Activated CD4-positive, alpha-beta memory T cell treated with anti-CD3 and anti-CD28 coated beads for 36 hours (primary cell): ENCODE measurements around the gene BCL10. TPM values are rescaled to one million over a fixed set of nuclear protein-coding genes. Genes with fewer than 3 reads are reported as not detected.
A peak's percentile ranks its signal among the peaks of the same experiment; 100 is the strongest.

Experiments used
- CTCF ChIA-PET: fragments of 350-600 bp; sonication (Branson Sonifier 250); formaldehyde crosslinking; loops from one replicate; lab custom pipeline; 2021; ENCODE audit warnings: antibody characterized with exemption, inconsistent platforms; lab: Charles Lee
- POLR2A ChIA-PET: fragments of 350-600 bp; sonication (Branson Sonifier 250); formaldehyde crosslinking; loops from one replicate; lab custom pipeline; 2021; ENCODE audit warnings: antibody characterized with exemption; lab: Charles Lee
- DNase-seq: peaks from one replicate; pipeline ENCODE4 v3.0.0-alpha.2; 2020
- H3K27ac Mint-ChIP-seq: one replicate; pipeline ENCODE4 v1.8.0; 2021; ENCODE audit warnings: mixed read lengths
- H3K27me3 Mint-ChIP-seq: one replicate; pipeline ENCODE4 v1.8.0; 2021; ENCODE audit warnings: mixed read lengths
- H3K36me3 Mint-ChIP-seq: one replicate; pipeline ENCODE4 v1.8.0; 2021; ENCODE audit warnings: mixed read lengths
- H3K4me1 Mint-ChIP-seq: one replicate; pipeline ENCODE4 v1.8.0; 2021; ENCODE audit warnings: low read depth, mixed read lengths
- H3K4me3 Mint-ChIP-seq: one replicate; pipeline ENCODE4 v1.8.0; 2021; ENCODE audit warnings: mild to moderate bottlenecking, mixed read lengths
- H3K9me3 Mint-ChIP-seq: one replicate; pipeline ENCODE4 v1.8.0; 2021; ENCODE audit warnings: mixed read lengths
- intact Hi-C: fragments of 100-400 bp; cut with micrococcal nuclease; formaldehyde crosslinking; loops from one replicate; pipeline ENCODE4 v1.15.1; 2023
- total RNA-seq, 2 experiments: library from RNA; stranded (reverse); gene quantifications; one replicate each; pipeline ENCODE4 v1.2.3, GENCODE V29; 2021

Gene BCL10
- total RNA-seq, 2 experiments from 2014 or later, result 31.1 to 31.5 TPM

DNA sequence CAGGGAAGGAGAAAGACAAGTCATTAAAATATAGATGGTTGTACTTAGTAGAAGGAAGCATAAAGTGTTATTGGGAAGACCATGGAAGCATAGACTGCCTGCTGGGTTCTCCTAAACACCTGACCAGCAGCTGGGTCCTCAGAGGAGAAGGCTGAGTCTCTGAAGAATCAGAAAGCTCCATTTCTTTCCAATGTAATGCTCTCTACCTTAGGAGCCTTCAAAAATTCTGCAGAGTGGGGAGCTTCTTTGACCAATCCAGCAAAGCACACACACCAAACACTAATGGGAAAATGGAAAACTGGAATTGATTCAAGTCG, 21.1 kb upstream of the BCL10 start:
- Mint-ChIP-seq H3K9me3 (no peaks in the 10 kb centered on the region), H3K36me3 (no peaks in the 10 kb centered on the region), H3K4me1 (peaks cover 27% of the 10 kb centered on the region), H3K27ac (no peak overlapping the region), H3K27me3 (peaks cover 36% of the 10 kb centered on the region), H3K4me3 (no peak overlapping the region)
- no peak for DNase-seq
- CTCF ChIA-PET, result interaction anchor here (0.7 to 1.6 kb wide), 4 partner anchors 11 to 43 kb away, joined by 4 to 7 read pairs (median 6); no protein-coding TSS in a partner anchor
- POLR2A ChIA-PET, result interaction anchor here (1.0 to 1.7 kb wide), 2 partner anchors 21 to 27 kb away, joined by 3 to 13 read pairs; partner anchors contain the start of gene BCL10
- intact Hi-C loops, result loop anchor here (5.0 kb wide), 2 partner anchors 300 to 435 kb away; partner anchors contain the start of gene MCOLN2

GRCh38 chr1:85296980-85297379, 20.5 kb upstream of the BCL10 start:
- no peak for DNase-seq
- CTCF ChIA-PET, result interaction anchor here (0.7 to 1.6 kb wide), 3 partner anchors 21 to 42 kb away, joined by 4 to 7 read pairs (median 7); no protein-coding TSS in a partner anchor
- Mint-ChIP-seq H3K9me3 (no peaks in the 10 kb centered on the region), H3K27me3 (peaks cover 33% of the 10 kb centered on the region), H3K4me3 (no peak overlapping the region), H3K4me1 (peaks cover 27% of the 10 kb centered on the region), H3K27ac (no peak overlapping the region), H3K36me3 (no peaks in the 10 kb centered on the region)
- intact Hi-C loops, result loop anchor here (5.0 kb wide), 2 partner anchors 300 to 435 kb away; partner anchors contain the start of gene MCOLN2
- POLR2A ChIA-PET, result interaction anchor here (1.7 kb wide), 1 partner anchor 21 kb away, joined by 13 read pairs; the partner anchor contains the start of gene BCL10

DNA sequence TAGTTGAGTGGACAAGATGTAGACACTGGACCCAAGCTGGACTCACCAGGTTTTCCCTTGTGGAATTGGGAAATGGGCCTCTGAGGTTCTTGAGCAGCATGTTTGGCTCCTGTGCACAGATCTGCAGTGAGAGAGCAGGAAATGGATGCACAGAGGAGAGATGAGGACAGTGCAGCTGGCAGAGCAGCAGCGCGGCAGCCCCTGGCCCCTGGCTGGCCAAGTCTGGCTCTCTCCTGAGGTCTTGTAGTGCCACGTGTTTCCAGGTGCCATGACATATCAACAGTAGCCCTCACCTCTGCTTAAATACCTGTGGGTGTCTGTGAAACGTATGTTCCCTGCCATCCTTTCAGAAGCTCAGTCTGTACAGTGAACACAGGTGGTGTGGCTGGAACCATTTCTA, 19.2 kb upstream of the BCL10 start:
- H3K27ac Mint-ChIP-seq, result no peak overlapping the region
- intact Hi-C loops, result loop anchor here (5.0 kb wide), 2 partner anchors 298 to 433 kb away; partner anchors contain the start of gene MCOLN2
- H3K27me3 Mint-ChIP-seq, result peaks cover 27% of the 10 kb centered on the region
- no peaks in the 10 kb centered on the region for H3K36me3 Mint-ChIP-seq
- POLR2A ChIA-PET, result no interaction called here
- no peaks in the 10 kb centered on the region for H3K9me3 Mint-ChIP-seq
- peaks cover 27% of the 10 kb centered on the region for H3K4me1 Mint-ChIP-seq
- DNase-seq, result no peak
- H3K4me3 Mint-ChIP-seq, result no peak overlapping the region
- CTCF ChIA-PET, result no interaction called here

DNA sequence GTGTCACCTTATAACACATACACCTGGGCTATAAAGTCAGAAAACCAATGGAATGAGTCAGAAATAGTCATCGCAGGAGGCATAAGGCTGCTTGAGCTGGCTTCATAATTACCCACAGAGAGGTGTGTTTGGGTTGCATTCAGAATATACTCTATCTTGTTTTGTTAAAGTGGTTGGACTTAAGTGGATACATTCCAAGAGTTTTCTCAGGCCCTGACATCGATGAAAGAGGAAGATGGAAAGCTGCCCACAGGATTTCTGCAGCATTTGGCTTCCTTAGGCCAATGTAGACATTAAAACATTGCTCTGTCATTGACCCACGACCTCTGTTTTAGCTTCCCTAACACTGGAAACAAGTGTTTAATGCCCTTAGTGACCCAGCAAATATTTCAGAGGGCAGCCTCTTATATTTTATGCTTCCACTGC, 18.6 kb upstream of the BCL10 start:
- DNase-seq, result no peak
- Mint-ChIP-seq H3K4me3 (no peak overlapping the region), H3K9me3 (no peaks in the 10 kb centered on the region), H3K27me3 (peaks cover 22% of the 10 kb centered on the region), H3K4me1 (peaks cover 32% of the 10 kb centered on the region), H3K27ac (no peak overlapping the region), H3K36me3 (no peaks in the 10 kb centered on the region)
- ChIA-PET CTCF (interaction anchor here (1.0 kb wide), 1 partner anchor 34 kb away, joined by 3 read pairs; no protein-coding TSS in a partner anchor), POLR2A (no interaction called here)
- intact Hi-C loops, result loop anchor here (5.0 kb wide), 2 partner anchors 298 to 433 kb away; partner anchors contain the start of gene MCOLN2

DNA sequence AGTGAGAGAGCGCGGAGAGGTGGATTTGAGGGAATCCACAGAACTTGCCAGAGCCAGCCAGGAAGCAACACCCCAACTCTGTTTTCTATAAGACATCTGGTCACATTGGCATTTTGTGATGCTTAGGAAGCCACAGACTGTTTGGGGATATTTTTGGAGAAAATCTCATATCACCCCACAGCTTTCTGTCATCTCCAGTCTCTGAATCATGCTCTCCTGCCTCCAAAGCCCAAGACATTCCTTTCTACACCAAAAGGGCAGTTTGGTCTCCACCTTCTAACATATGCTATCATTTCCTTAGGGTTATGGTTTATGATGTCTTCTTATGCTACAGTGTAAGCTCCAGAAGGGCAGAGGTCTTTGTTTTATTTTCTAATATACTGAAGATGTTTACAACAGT, 14.4 kb upstream of the BCL10 start:
- intact Hi-C loops, result no loop called here
- peaks cover 15% of the 10 kb centered on the region for H3K4me1 Mint-ChIP-seq
- peaks cover 19% of the 10 kb centered on the region for H3K27me3 Mint-ChIP-seq
- no peaks in the 10 kb centered on the region for H3K9me3 Mint-ChIP-seq
- H3K4me3 Mint-ChIP-seq, result no peak overlapping the region
- ChIA-PET CTCF (interaction anchor here (1.1 kb wide), 1 partner anchor 30 kb away, joined by 3 read pairs; no protein-coding TSS in a partner anchor), POLR2A (interaction anchor here (1.5 kb wide), 1 partner anchor 14 kb away, joined by 4 read pairs; the partner anchor contains the start of gene BCL10)
- no peak overlapping the region for H3K27ac Mint-ChIP-seq
- no peak for DNase-seq
- H3K36me3 Mint-ChIP-seq, result no peaks in the 10 kb centered on the region

- H3K27ac Mint-ChIP-seq, result no peak overlapping the region
- no peaks in the 10 kb centered on the region for H3K36me3 Mint-ChIP-seq
- ChIA-PET POLR2A (interaction anchor here (1.5 kb wide), 1 partner anchor 13 kb away, joined by 4 read pairs; the partner anchor contains the start of gene BCL10), CTCF (interaction anchor here (1.1 to 1.3 kb wide), 2 partner anchors 29 to 31 kb away, joined by 3 read pairs; no protein-coding TSS in a partner anchor)
- peaks cover 13% of the 10 kb centered on the region for H3K27me3 Mint-ChIP-seq
- intact Hi-C loops, result loop anchor here (1.0 kb wide), 2 partner anchors 8 to 14 kb away; partner anchors contain the start of gene BCL10
- H3K4me3 Mint-ChIP-seq, result no peak overlapping the region
- H3K4me1 Mint-ChIP-seq, result peaks cover 13% of the 10 kb centered on the region
- H3K9me3 Mint-ChIP-seq, result no peaks in the 10 kb centered on the region
- DNase-seq, result no peak
Measured at GRCh38 chr1:85289848-85290335, 13.5 kb upstream of the BCL10 start.

GRCh38 chr1:85289207-85289847, 12.9 kb upstream of the BCL10 start:
- intact Hi-C loops, result loop anchor here (1.0 kb wide), 2 partner anchors 9 to 13 kb away; partner anchors contain the start of gene BCL10
- Mint-ChIP-seq H3K9me3 (no peaks in the 10 kb centered on the region), H3K4me1 (peaks cover 12% of the 10 kb centered on the region), H3K27ac (no peak overlapping the region), H3K36me3 (no peaks in the 10 kb centered on the region), H3K4me3 (no peak overlapping the region), H3K27me3 (peaks cover 12% of the 10 kb centered on the region)
- ChIA-PET POLR2A (interaction anchor here (1.5 kb wide), 1 partner anchor 12 kb away, joined by 4 read pairs; the partner anchor contains the start of gene BCL10), CTCF (interaction anchor here (1.1 to 1.3 kb wide), 2 partner anchors 29 to 30 kb away, joined by 3 read pairs; no protein-coding TSS in a partner anchor)
- peak; percentile 57 for DNase-seq

GRCh38 chr1:85284202-85284601, 7.8 kb upstream of the BCL10 start:
- Mint-ChIP-seq H3K36me3 (no peaks in the 10 kb centered on the region), H3K4me1 (peaks cover 7% of the 10 kb centered on the region), H3K27ac (no peak overlapping the region), H3K4me3 (no peak overlapping the region), H3K9me3 (no peaks in the 10 kb centered on the region), H3K27me3 (peaks cover 7% of the 10 kb centered on the region)
- intact Hi-C loops, result no loop called here
- ChIA-PET CTCF (interaction anchor here (1.4 kb wide), 1 partner anchor 25 kb away, joined by 5 read pairs; the partner anchor contains the start of gene C1orf52), POLR2A (no interaction called here)
- DNase-seq, result no peak

GRCh38 chr1:85283475-85284199, 7.2 kb upstream of the BCL10 start:
- ChIA-PET POLR2A (no interaction called here), CTCF (no interaction called here)
- no peak overlapping the region for H3K27ac Mint-ChIP-seq
- no peak overlapping the region for H3K4me3 Mint-ChIP-seq
- peaks cover 12% of the 10 kb centered on the region for H3K4me1 Mint-ChIP-seq
- H3K36me3 Mint-ChIP-seq, result no peaks in the 10 kb centered on the region
- DNase-seq, result no peak
- H3K27me3 Mint-ChIP-seq, result peaks cover 7% of the 10 kb centered on the region
- no peaks in the 10 kb centered on the region for H3K9me3 Mint-ChIP-seq
- intact Hi-C loops, result no loop called here

GRCh38 chr1:85282424-85282823, 6.0 kb upstream of the BCL10 start:
- Mint-ChIP-seq H3K4me1 (peaks cover 16% of the 10 kb centered on the region), H3K27ac (no peak overlapping the region), H3K27me3 (peaks cover 7% of the 10 kb centered on the region), H3K4me3 (no peak overlapping the region), H3K36me3 (no peaks in the 10 kb centered on the region), H3K9me3 (no peaks in the 10 kb centered on the region)
- ChIA-PET CTCF (no interaction called here), POLR2A (no interaction called here)
- intact Hi-C loops, result no loop called here
- DNase-seq, result no peak

- intact Hi-C loops, result no loop called here
- ChIA-PET POLR2A (no interaction called here), CTCF (interaction anchor here (1.3 kb wide), 1 partner anchor 21 kb away, joined by 6 read pairs; the partner anchor contains the start of gene C1orf52)
- no peak for DNase-seq
- Mint-ChIP-seq H3K4me3 (no peak overlapping the region), H3K4me1 (peaks cover 20% of the 10 kb centered on the region), H3K27ac (no peak overlapping the region), H3K27me3 (peaks cover 7% of the 10 kb centered on the region), H3K9me3 (no peaks in the 10 kb centered on the region), H3K36me3 (no peaks in the 10 kb centered on the region)
Measured at GRCh38 chr1:85280636-85281035, 4.2 kb upstream of the BCL10 start.
